Keratinocyte (primary cell): ENCODE data around the gene PLCG2. TPM values are rescaled to one million over a fixed set of nuclear protein-coding genes. Genes with fewer than 3 reads are reported as not detected.

Experiments used
- DNase-seq: peaks from one replicate; pipeline ENCODE4 v3.0.0-alpha.2; 2011; ENCODE audit warnings: low read depth, missing footprints, low spot score
- FAIRE-seq: peaks from 2 replicates; lab custom pipeline; 2011; peaks lifted over from hg19 to GRCh38; lab: Jason Lieb, UNC
- H2AFZ ChIP-seq: 2 replicates; pipeline ENCODE4 v1.6.0; 2012; ENCODE audit warnings: low read length, control low read depth, inconsistent platforms; ENCODE audit not compliant: control insufficient read depth
- H3K27ac ChIP-seq: 2 replicates; pipeline ENCODE4 v1.5.1; 2011; ENCODE audit warnings: low read length; ENCODE audit not compliant: control insufficient read depth, insufficient read depth
- H3K27me3 ChIP-seq: 3 replicates; pipeline ENCODE4 v1.6.0; 2011; ENCODE audit warnings: low read length; ENCODE audit not compliant: control insufficient read depth, insufficient read depth; ENCODE audit errors: extremely low read depth
- H3K36me3 ChIP-seq, 2 experiments: 2 replicates in 1 of 2; 3 replicates in 1 of 2; pipeline ENCODE4 v1.5.1; 2011; ENCODE audit warnings: low read length in 2 of 2, mild to moderate bottlenecking in 1 of 2; ENCODE audit not compliant: control insufficient read depth in 2 of 2, insufficient read depth in 2 of 2; ENCODE audit errors: extremely low read depth in 1 of 2
- H3K4me1 ChIP-seq: 3 replicates; pipeline ENCODE4 v1.5.1; 2011; ENCODE audit warnings: low read length; ENCODE audit not compliant: control insufficient read depth, insufficient read depth; ENCODE audit errors: extremely low read depth
- H3K4me2 ChIP-seq: 3 replicates; pipeline ENCODE4 v1.6.0; 2011; ENCODE audit warnings: low read depth, low read length; ENCODE audit not compliant: control insufficient read depth, insufficient read depth; ENCODE audit errors: extremely low read depth
- H3K4me3 ChIP-seq, 3 experiments: fragments of 200-600 bp in 1 of 3; sonication (generic) in 1 of 3; 2 replicates in 2 of 3; 3 replicates in 1 of 3; pipeline ENCODE4 v1.5.1; 2011 to 2016; ENCODE audit warnings: low read length in 3 of 3, mild to moderate bottlenecking in 3 of 3, control low read depth in 2 of 3, inconsistent platforms in 1 of 3, low read depth in 1 of 3, mixed read lengths in 1 of 3, mixed run types in 1 of 3, moderate library complexity in 1 of 3; ENCODE audit not compliant: control insufficient read depth in 2 of 3, insufficient read depth in 2 of 3; ENCODE audit errors: extremely low read depth in 1 of 3
- H3K79me2 ChIP-seq: 2 replicates; pipeline ENCODE4 v1.6.0; 2012; ENCODE audit warnings: low read length; ENCODE audit not compliant: control insufficient read depth, insufficient read depth
- H3K9ac ChIP-seq: 3 replicates; pipeline ENCODE4 v1.6.0; 2011; ENCODE audit warnings: low read length; ENCODE audit not compliant: control insufficient read depth, insufficient read depth; ENCODE audit errors: extremely low read depth
- H3K9me1 ChIP-seq: 3 replicates; pipeline ENCODE4 v1.6.0; 2011; ENCODE audit warnings: low read length; ENCODE audit not compliant: control insufficient read depth, insufficient read depth; ENCODE audit errors: extremely low read depth
- H3K9me3 ChIP-seq: 2 replicates; pipeline ENCODE4 v1.5.1; 2012; ENCODE audit warnings: low read depth, low read length; ENCODE audit not compliant: control insufficient read depth
- H4K20me1 ChIP-seq: 3 replicates; pipeline ENCODE4 v1.6.0; 2011; ENCODE audit warnings: low read length; ENCODE audit not compliant: control insufficient read depth, insufficient read depth; ENCODE audit errors: extremely low read depth
- EZH2 ChIP-seq: IDR thresholded peaks from one replicate; pipeline ENCODE4 v1.6.1; 2012; ENCODE audit warnings: inconsistent platforms, mild to moderate bottlenecking, low read length, moderate library complexity
- dilution Hi-C: fragments of 300-500 bp; cut with MboI; formaldehyde crosslinking; loops from one replicate; pipeline ENCODE4 v1.7.0; 2020; ENCODE audit warnings: low sequenced_read_pairs; ENCODE audit not compliant: extremely low pct_ligation_motif_present
- polyA plus RNA-seq, 5 experiments: library from polyadenylated mRNA; depleted of rRNA in 3 of 5; stranded (reverse) in 3 of 5; stranded (forward) in 1 of 5; unstranded in 1 of 5; fragments of >200 nt; gene quantifications; 1 replicate in 1 of 5; 2 replicates in 3 of 5; 3 replicates in 1 of 5; pipeline versions ENCODE4 v1.2.1 to v1.2.3, GENCODE V29; 2011 to 2012; ENCODE audit warnings: missing spikeins in 2 of 5, low read depth in 1 of 5, low replicate concordance in 1 of 5
- TF ChIP-seq, protein P1 (sequence below), 3 experiments: IDR thresholded peaks in 1 of 3; conservative IDR thresholded peaks in 1 of 3; optimal IDR thresholded peaks in 1 of 3; 2 replicates in 2 of 3; 3 replicates in 1 of 3; pipeline versions ENCODE3 to v1.5.1; 2011; ENCODE audit warnings: low read length in 3 of 3, mild to moderate bottlenecking in 3 of 3, moderate library complexity in 2 of 3, control low read depth in 1 of 3, inconsistent platforms in 1 of 3; ENCODE audit not compliant: insufficient read depth in 2 of 3; ENCODE audit errors: extremely low read depth in 1 of 3

The PLCG2 gene
- polyA plus RNA-seq, 1 donor (not counting 4 experiments of a cell fraction or from before 2014, with no cell fraction given), result 3.5 TPM

DNA sequence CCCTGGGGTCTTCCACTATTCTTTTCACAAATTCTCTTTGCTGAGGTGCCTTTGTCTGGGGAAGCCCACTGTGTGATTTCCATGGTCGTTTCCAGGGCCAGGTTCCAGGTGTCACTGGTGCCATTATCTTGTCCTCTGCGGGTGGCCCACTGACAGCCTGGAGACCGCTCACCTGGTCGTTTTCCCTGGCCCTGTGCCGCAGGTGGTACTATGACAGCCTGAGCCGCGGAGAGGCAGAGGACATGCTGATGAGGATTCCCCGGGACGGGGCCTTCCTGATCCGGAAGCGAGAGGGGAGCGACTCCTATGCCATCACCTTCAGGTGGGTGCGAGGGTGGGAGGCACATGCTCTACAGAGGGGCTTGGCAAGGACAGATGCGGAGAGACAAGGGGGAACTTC lies 133.3 kb downstream of the PLCG2 start:
- H3K9me1 ChIP-seq, result no peaks in the 10 kb centered on the region
- peaks cover 16% of the 10 kb centered on the region for H3K4me1 ChIP-seq
- no peaks in the 10 kb centered on the region for H3K79me2 ChIP-seq
- TF ChIP-seq, protein P1, sequence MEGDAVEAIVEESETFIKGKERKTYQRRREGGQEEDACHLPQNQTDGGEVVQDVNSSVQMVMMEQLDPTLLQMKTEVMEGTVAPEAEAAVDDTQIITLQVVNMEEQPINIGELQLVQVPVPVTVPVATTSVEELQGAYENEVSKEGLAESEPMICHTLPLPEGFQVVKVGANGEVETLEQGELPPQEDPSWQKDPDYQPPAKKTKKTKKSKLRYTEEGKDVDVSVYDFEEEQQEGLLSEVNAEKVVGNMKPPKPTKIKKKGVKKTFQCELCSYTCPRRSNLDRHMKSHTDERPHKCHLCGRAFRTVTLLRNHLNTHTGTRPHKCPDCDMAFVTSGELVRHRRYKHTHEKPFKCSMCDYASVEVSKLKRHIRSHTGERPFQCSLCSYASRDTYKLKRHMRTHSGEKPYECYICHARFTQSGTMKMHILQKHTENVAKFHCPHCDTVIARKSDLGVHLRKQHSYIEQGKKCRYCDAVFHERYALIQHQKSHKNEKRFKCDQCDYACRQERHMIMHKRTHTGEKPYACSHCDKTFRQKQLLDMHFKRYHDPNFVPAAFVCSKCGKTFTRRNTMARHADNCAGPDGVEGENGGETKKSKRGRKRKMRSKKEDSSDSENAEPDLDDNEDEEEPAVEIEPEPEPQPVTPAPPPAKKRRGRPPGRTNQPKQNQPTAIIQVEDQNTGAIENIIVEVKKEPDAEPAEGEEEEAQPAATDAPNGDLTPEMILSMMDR (optimal IDR thresholded peaks at IDR 0.05 in 1 of 3, IDR thresholded peaks at IDR 0.05 in 1 of 3, conservative IDR thresholded peaks at IDR 0.05 in 1 of 3; ENCODE audit: extremely low read depth in 1 of 3, insufficient read depth in 2 of 3, low read length in 3 of 3), result no peak
- no peak for TF ChIP-seq EZH2
- no peak overlapping the region for H2AFZ ChIP-seq
- no peak overlapping the region for H3K4me3 ChIP-seq
- DNase-seq (no peak), FAIRE-seq (no peak)
- no peak overlapping the region for H3K27ac ChIP-seq
- H3K36me3 ChIP-seq, result no peaks in the 10 kb centered on the region
- no peak overlapping the region for H3K4me2 ChIP-seq
- H3K9me3 ChIP-seq, result no peaks in the 10 kb centered on the region
- no peak overlapping the region for H3K9ac ChIP-seq
- H4K20me1 ChIP-seq, result no peaks in the 10 kb centered on the region
- H3K27me3 ChIP-seq, result no peaks in the 10 kb centered on the region
- dilution Hi-C loops, result no loop called here

DNA sequence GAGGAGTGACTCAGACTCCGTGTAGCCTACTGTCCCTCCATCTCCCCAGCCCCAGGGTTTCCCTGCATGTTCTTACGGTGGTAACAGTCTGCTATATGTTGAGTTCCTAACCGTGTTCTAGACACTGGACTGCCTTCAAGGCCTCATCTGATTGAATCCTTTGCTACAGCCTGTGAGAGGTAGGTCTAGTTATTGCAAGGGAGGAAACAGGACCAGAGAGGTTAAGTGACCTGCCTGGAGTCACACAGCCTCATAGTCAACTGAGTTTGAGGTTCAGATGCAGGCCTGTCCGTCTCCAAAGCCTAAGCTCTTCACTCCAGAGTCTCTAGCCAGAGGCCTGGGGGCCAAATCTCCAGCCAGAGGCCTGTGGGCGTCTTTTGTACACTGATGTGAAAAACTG lies 134.1 kb downstream of the PLCG2 start:
- H3K27me3 ChIP-seq, result no peaks in the 10 kb centered on the region
- H4K20me1 ChIP-seq, result no peaks in the 10 kb centered on the region
- no peaks in the 10 kb centered on the region for H3K79me2 ChIP-seq
- H3K9ac ChIP-seq, result no peak overlapping the region
- dilution Hi-C loops, result no loop called here
- H3K9me1 ChIP-seq, result no peaks in the 10 kb centered on the region
- no peak overlapping the region for H2AFZ ChIP-seq
- H3K4me2 ChIP-seq, result no peak overlapping the region
- H3K4me1 ChIP-seq, result peaks cover 13% of the 10 kb centered on the region
- no peaks in the 10 kb centered on the region for H3K36me3 ChIP-seq
- TF ChIP-seq, protein P1 (optimal IDR thresholded peaks at IDR 0.05 in 1 of 3, IDR thresholded peaks at IDR 0.05 in 1 of 3, conservative IDR thresholded peaks at IDR 0.05 in 1 of 3; ENCODE audit: extremely low read depth in 1 of 3, insufficient read depth in 2 of 3, low read length in 3 of 3), result no peak
- no peak for TF ChIP-seq EZH2
- H3K27ac ChIP-seq, result no peak overlapping the region
- DNase-seq, result no peak
- H3K4me3 ChIP-seq, result no peak overlapping the region
- H3K9me3 ChIP-seq, result no peaks in the 10 kb centered on the region
- FAIRE-seq, result no peak
